Brain microvascular endothelial cell (primary cell): ENCODE results near the gene ARHGEF9.
A peak's percentile ranks its signal among the peaks of the same experiment; 100 is the strongest.

Experiments used
- DNase-seq: peaks from one replicate; pipeline ENCODE4 v3.0.0-alpha.2; 2020
- H3K27ac ChIP-seq: fragments of 250-450 bp; sonication (Bioruptor Pico); 2 replicates; pipeline ENCODE4 v1.5.1; 2020; ENCODE audit warnings: mild to moderate bottlenecking, moderate library complexity
- H3K27me3 ChIP-seq: fragments of 250-450 bp; sonication (Bioruptor Pico); replicated peaks from 2 replicates; pipeline ENCODE4 v1.5.1; 2020; ENCODE audit warnings: mild to moderate bottlenecking
- H3K36me3 ChIP-seq: fragments of 250-450 bp; sonication (Bioruptor Pico); replicated peaks from 2 replicates; pipeline ENCODE4 v1.5.1; 2020; ENCODE audit warnings: mild to moderate bottlenecking
- H3K4me3 ChIP-seq: 2 replicates; pipeline ENCODE4 v1.5.1; 2011; ENCODE audit warnings: low read depth, mild to moderate bottlenecking, control low read depth, low read length, moderate library complexity
- in situ Hi-C: cut with HindIII; loops from 2 replicates; pipeline ENCODE4 v1.10.0; 2017; ENCODE audit warnings: low sequenced_read_pairs, low pct_ligation_motif_present
- TF ChIP-seq, protein P1 (sequence below): IDR thresholded peaks from 2 replicates; pipeline ENCODE4 v1.5.1; 2011; ENCODE audit warnings: low read depth, mild to moderate bottlenecking, moderate library complexity, low read length, control low read depth, inconsistent platforms; ENCODE audit errors: missing control alignments

ARHGEF9 gene

DNA sequence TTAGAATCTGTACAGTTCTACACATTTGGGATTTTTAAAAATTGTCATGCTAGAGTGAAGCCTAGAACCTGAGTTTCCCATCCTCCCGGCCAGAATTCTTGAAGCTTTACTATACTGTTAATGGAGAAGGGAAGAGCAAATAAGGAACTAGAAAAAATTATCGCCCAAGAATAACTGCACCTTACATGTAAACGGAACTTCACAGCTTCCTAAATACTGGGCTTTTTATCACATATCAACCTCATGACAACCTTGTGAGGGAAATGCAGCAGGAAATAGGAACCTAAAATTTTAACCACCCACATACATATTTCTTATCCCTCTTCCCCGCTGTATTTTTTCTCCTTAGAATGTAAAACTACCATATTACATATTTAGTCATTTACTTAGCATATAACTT is 19.3 kb downstream of the ARHGEF9 start:
- H3K27ac ChIP-seq = no peak overlapping the region

DNA sequence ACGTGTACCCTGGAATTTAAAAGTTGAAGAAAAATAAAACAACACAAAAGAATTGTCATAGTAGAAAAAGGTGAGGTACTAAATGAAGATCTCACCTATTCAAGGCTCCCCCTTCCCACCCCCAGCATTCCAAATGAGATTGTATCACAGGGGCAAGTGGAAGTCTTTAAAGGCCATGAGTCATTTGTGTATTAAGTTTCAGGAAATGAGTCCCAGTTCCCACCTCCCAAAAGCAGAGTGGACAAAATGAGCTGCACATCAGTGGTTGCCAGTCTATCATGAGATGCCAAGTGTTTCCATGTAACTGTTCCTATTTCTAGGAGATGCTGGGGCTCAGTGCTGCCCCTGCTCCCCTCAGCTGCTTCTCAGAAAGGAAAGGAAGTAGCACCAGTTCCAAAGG is 20.1 kb downstream of the ARHGEF9 start:
- Histone ChIP-seq H3K27me3 (no peaks in the 10 kb centered on the region), H3K27ac (no peak overlapping the region), H3K36me3 (no peaks in the 10 kb centered on the region), H3K4me3 (no peak overlapping the region)
- TF ChIP-seq, protein P1, sequence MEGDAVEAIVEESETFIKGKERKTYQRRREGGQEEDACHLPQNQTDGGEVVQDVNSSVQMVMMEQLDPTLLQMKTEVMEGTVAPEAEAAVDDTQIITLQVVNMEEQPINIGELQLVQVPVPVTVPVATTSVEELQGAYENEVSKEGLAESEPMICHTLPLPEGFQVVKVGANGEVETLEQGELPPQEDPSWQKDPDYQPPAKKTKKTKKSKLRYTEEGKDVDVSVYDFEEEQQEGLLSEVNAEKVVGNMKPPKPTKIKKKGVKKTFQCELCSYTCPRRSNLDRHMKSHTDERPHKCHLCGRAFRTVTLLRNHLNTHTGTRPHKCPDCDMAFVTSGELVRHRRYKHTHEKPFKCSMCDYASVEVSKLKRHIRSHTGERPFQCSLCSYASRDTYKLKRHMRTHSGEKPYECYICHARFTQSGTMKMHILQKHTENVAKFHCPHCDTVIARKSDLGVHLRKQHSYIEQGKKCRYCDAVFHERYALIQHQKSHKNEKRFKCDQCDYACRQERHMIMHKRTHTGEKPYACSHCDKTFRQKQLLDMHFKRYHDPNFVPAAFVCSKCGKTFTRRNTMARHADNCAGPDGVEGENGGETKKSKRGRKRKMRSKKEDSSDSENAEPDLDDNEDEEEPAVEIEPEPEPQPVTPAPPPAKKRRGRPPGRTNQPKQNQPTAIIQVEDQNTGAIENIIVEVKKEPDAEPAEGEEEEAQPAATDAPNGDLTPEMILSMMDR = no peak
- peak; percentile 22 for DNase-seq
- in situ Hi-C loops = no loop called here

More for the DNA sequence above, 19.3 kb downstream of the ARHGEF9 start:
- Histone ChIP-seq H3K4me3 (no peak overlapping the region), H3K27me3 (no peaks in the 10 kb centered on the region), H3K36me3 (no peaks in the 10 kb centered on the region)
- DNase-seq = no peak
- TF ChIP-seq, protein P1 = no peak
- in situ Hi-C loops = no loop called here

DNA sequence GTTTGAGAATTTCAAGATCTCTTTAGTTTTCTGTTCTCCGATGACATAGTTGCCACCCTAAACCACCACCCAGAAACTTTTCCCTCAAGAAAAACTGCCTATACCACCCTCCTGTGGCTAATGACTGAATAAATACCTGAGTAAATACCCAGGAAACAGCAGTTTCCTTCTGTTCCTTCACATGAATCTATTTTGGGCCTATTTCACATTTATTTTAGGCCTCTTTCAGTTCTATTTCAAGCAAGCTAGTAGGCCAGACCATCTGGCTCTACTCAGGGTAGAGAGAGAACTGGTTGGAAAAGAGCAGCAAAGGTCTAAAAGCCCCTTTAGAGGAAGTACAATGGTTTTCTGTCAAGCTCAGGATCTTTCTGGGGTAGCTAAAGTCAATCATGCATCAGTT is 23.4 kb downstream of the ARHGEF9 start:
- TF ChIP-seq, protein P1 = peak; percentile 8
- no peaks in the 10 kb centered on the region for H3K36me3 ChIP-seq
- H3K27me3 ChIP-seq = no peaks in the 10 kb centered on the region
- no peak overlapping the region for H3K27ac ChIP-seq
- in situ Hi-C loops = no loop called here
- no peak for DNase-seq
- no peak overlapping the region for H3K4me3 ChIP-seq

DNA sequence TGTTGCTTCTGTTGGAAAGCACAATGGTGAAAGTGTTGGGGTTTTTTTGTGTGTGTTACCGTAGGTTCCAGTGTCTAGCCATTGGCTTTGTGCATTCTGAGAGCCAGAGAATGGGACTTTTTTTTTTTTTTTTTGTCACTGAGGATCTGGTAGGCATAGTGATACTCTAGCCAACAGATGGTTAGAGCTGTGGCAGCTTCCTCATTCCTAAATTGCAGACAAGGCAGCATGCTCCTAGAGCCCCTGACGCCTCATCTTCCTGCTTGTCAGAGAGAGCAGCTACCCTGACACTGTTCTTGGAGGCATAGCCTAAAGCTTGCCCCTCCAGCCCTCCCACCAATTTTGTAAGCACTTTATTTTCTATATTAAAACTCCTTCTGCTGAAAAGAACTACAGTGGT is 27.0 kb downstream of the ARHGEF9 start:
- Histone ChIP-seq H3K27me3 (no peaks in the 10 kb centered on the region), H3K4me3 (no peak overlapping the region), H3K27ac (no peak overlapping the region), H3K36me3 (no peaks in the 10 kb centered on the region)
- TF ChIP-seq, protein P1 = no peak
- DNase-seq = no peak
- in situ Hi-C loops = no loop called here

DNA sequence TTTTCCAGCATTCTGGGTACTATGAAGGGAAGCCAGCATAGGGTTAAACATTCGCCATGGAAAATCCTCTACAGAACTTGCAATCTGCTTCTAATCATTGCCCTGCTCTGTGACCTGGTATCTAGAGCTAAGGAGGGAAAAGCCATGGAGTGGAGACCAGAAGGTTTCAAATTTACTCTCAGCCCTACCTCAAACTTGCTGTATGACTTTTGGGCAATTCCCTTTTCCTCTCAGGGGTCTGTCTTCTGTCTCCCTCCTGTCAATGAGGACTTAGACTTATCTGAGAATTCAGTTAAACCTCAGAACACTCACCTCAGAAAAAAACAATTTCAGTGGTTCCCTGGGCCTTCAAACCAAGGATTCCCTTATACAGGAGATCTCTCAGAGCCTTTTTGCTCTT is 29.1 kb downstream of the ARHGEF9 start:
- Histone ChIP-seq H3K4me3 (no peak overlapping the region), H3K27me3 (no peaks in the 10 kb centered on the region), H3K36me3 (no peaks in the 10 kb centered on the region), H3K27ac (no peak overlapping the region)
- DNase-seq = no peak
- TF ChIP-seq, protein P1 = no peak
- in situ Hi-C loops = no loop called here

DNA sequence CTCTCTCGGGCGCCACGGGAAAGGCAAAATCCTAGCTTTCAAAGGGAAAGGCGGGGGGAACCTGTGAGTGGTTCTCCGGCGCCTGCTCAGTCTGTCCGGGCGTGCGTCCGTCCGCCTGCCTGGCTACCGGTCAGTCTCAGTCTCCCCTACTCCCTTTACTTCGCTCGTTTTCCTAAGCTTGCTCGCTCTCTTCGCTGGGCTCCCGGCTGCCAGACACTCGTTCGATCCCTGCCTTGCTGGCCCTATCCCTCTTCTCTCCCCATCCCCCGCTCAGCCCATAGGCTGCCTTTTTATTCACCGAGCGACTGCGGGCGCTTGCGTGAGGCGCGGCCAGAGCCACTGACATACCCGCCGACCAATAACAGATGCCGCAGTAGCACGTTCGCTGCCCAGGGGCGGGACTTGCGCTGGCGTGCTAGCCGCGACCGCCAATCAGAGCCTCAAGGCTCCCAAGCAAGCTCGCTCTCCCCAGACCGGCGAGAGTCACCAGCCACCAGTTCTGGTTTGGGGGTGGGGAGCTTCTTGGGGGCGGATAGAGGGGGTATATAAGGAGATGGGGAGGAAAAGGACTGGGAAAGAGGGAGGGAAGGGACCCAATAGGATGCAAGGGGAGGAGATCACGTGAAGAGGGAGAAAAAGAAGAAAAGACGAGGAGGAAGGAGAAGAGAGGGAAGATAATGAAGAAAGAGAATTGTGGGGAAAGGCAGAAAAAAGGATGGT is 30.0 kb downstream of the ARHGEF9 start:
- TF ChIP-seq, protein P1 = no peak
- H3K4me3 ChIP-seq = peak overlapping the region; percentile 74
- peak overlapping the region; percentile 85 for H3K27ac ChIP-seq
- H3K36me3 ChIP-seq = no peaks in the 10 kb centered on the region
- no peaks in the 10 kb centered on the region for H3K27me3 ChIP-seq
- in situ Hi-C loops = no loop called here
- peak; percentile 94 for DNase-seq
